A549 (cell line): ENCODE results near the gene NRXN3. TPM values are rescaled to one million over a fixed set of nuclear protein-coding genes. Genes with fewer than 3 reads are reported as not detected.

Experiments
- ATAC-seq, 2 experiments: fragments of 200-7000 bp in 1 of 2; fragments of >200 bp in 1 of 2; cut with Nextera tagmentation in 1 of 2; cut with Tn5 transposase in 1 of 2; 3 replicates each; pipeline versions ENCODE4 v1.8.0 to v1.9.1; 2018 to 2020; ENCODE audit warnings: mild to moderate bottlenecking in 1 of 2, moderate library complexity in 1 of 2
- CTCF ChIA-PET: fragments of 300-600 bp; sonication (Branson Sonifier 250); formaldehyde crosslinking; extraction: SDS; loops from one replicate; lab custom pipeline; 2021; ENCODE audit warnings: antibody characterized with exemption, inconsistent platforms; lab: Yijun Ruan, JAX
- POLR2A ChIA-PET: fragments of 350-600 bp; formaldehyde crosslinking; extraction: SDS; loops from one replicate; lab custom pipeline; 2021; ENCODE audit warnings: antibody characterized with exemption, inconsistent platforms; lab: Yijun Ruan, JAX
- DNase-seq, 2 experiments: peaks; one replicate each; pipeline versions ENCODE4 v3.0.0 to v3.0.0-alpha.2; 2011 to 2016; ENCODE audit warnings: low read depth in 1 of 2, low spot score in 1 of 2
- FAIRE-seq: peaks from 2 replicates; lab custom pipeline; 2011; peaks lifted over from hg19 to GRCh38; lab: Jason Lieb, UNC
- H3K27ac ChIP-seq, 2 experiments: fragments of >200 bp; sonication (Bioruptor Twin); formaldehyde crosslinking; 3 replicates each; pipeline ENCODE4 v1.5.1; 2016 to 2017
- H3K4me1 ChIP-seq: fragments of >200 bp; sonication (Bioruptor Twin); formaldehyde crosslinking; 3 replicates; pipeline ENCODE4 v1.6.1; 2016
- H3K4me2 ChIP-seq: fragments of >200 bp; sonication (Bioruptor Twin); formaldehyde crosslinking; 3 replicates; pipeline ENCODE4 v1.6.1; 2016
- H3K4me3 ChIP-seq: fragments of >200 bp; sonication (Bioruptor Twin); formaldehyde crosslinking; 3 replicates; pipeline ENCODE4 v1.5.1; 2016
- H3K9me3 ChIP-seq: fragments of >200 bp; sonication (Bioruptor Twin); formaldehyde crosslinking; 3 replicates; pipeline ENCODE4 v1.6.1; 2016
- CHD4 ChIP-seq: fragments of 200-600 bp; sonication (generic); IDR thresholded peaks from 2 replicates; pipeline ENCODE4 v1.6.1; 2016; ENCODE audit warnings: antibody characterized with exemption, mild to moderate bottlenecking, borderline replicate concordance
- EHF ChIP-seq: fragments of 250-450 bp; sonication (Bioruptor Pico); IDR thresholded peaks from 2 replicates; pipeline ENCODE4 v1.5.0; 2020; ENCODE audit warnings: mild to moderate bottlenecking
- FOSL2 ChIP-seq, 2 experiments: fragments of 450-650 bp in 1 of 2; fragments of >200 bp in 1 of 2; sonication (Bioruptor Twin) in 1 of 2; formaldehyde crosslinking; IDR thresholded peaks; 2 replicates each; pipeline versions ENCODE4 v1.5.0 to v1.6.1; 2016 to 2020; ENCODE audit warnings: mild to moderate bottlenecking in 1 of 2, moderate library complexity in 1 of 2
- FOXS1 ChIP-seq: fragments of 250-450 bp; sonication (Bioruptor Pico); IDR thresholded peaks from 2 replicates; pipeline ENCODE4 v1.5.0; 2020; ENCODE audit warnings: mild to moderate bottlenecking, moderate library complexity
- HDAC2 ChIP-seq: fragments of 200-600 bp; sonication (generic); IDR thresholded peaks from 2 replicates; pipeline ENCODE4 v1.6.1; 2016
- MAFK ChIP-seq: fragments of 450-650 bp; IDR thresholded peaks from 2 replicates; pipeline ENCODE4 v1.6.1; 2014; ENCODE audit not compliant: partially characterized antibody
- MAZ ChIP-seq: fragments of 150-350 bp; IDR thresholded peaks from 2 replicates; pipeline ENCODE4 v1.6.1; 2014; ENCODE audit warnings: antibody characterized with exemption, low read depth, low read length, borderline replicate concordance
- POLR2A ChIP-seq: IDR thresholded peaks from 2 replicates; pipeline ENCODE4 v1.6.1; 2012; ENCODE audit warnings: mild to moderate bottlenecking, low read length
- RCOR1 ChIP-seq: fragments of 150-350 bp; IDR thresholded peaks from 2 replicates; pipeline ENCODE4 v1.6.1; 2014; ENCODE audit warnings: antibody characterized with exemption, low read length, low read depth
- RFX5 ChIP-seq: fragments of 450-650 bp; IDR thresholded peaks from 2 replicates; pipeline ENCODE4 v1.7.1; 2014; ENCODE audit warnings: antibody characterized with exemption, mild to moderate bottlenecking, moderate library complexity
- RNF2 ChIP-seq: fragments of 200-600 bp; sonication (generic); IDR thresholded peaks from 2 replicates; pipeline ENCODE4 v1.6.1; 2016; ENCODE audit warnings: low read depth, mild to moderate bottlenecking, antibody characterized with exemption, moderate library complexity, borderline replicate concordance
- SMC3 ChIP-seq: fragments of >200 bp; sonication (Bioruptor Twin); formaldehyde crosslinking; IDR thresholded peaks from 3 replicates; pipeline ENCODE4 v1.6.1; 2018; ENCODE audit warnings: inconsistent platforms
- SREBF2 ChIP-seq: fragments of 450-650 bp; IDR thresholded peaks from 2 replicates; pipeline ENCODE4 v1.6.1; 2014; ENCODE audit warnings: mild to moderate bottlenecking, moderate library complexity
- WGBS: methylation state at CpG from one replicate; pipeline ENCODE4 v1.1.6; 2017; ENCODE audit errors: missing lambda C conversion rate; 5-methylcytosine and 5-hydroxymethylcytosine counted together
- polyA plus RNA-seq, 4 experiments: library from polyadenylated mRNA; depleted of rRNA in 3 of 4; stranded (reverse); fragments of >200 nt; fragmentation: RNase III in 1 of 4; extraction: RNeasy Plus Mini Kit Qiagen cat#74134 plus additional on column Dnase treatment in 1 of 4; gene quantifications; 2 replicates in 3 of 4; 3 replicates in 1 of 4; pipeline ENCODE4 v1.2.3, GENCODE V29; 2011 to 2017
- TF ChIP-seq, protein P1 (sequence below): IDR thresholded peaks from 2 replicates; pipeline ENCODE4 v1.6.1; 2012; ENCODE audit warnings: low read depth, borderline replicate concordance
- TF ChIP-seq, protein P2 (sequence below): IDR thresholded peaks from 2 replicates; pipeline ENCODE4 v1.6.1; 2012
- TF ChIP-seq, protein P3 (sequence below): IDR thresholded peaks from 2 replicates; pipeline ENCODE4 v1.6.1; 2012

The NRXN3 gene
- polyA plus RNA-seq, 2 of the 4 experiments (the other 2 are of a cell fraction), result 0.62 to 2.3 TPM

DNA sequence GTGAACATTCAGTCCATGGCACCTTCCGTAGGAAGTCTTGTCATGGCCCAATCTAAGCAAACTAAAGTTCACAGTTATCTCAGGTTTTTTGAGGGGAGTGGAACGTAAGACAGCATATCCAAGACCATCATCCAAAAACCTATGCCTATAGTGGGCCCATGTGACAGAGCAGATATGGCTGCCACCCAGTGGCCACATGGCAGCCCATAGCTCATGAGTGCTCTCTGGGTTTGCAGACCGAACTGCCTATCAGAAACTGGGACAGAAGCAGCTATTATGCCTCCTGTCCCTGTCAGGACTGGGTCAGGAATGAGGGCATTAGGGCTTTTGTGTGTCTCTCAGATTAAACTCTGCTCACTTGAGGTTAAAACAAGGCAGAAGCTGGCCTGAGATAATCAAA, 503.7 kb downstream of the NRXN3 start (continued):
- TF ChIP-seq RNF2 (no peak), CHD4 (no peak)
- TF ChIP-seq, protein P1, sequence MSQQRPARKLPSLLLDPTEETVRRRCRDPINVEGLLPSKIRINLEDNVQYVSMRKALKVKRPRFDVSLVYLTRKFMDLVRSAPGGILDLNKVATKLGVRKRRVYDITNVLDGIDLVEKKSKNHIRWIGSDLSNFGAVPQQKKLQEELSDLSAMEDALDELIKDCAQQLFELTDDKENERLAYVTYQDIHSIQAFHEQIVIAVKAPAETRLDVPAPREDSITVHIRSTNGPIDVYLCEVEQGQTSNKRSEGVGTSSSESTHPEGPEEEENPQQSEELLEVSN, result no peak

DNA sequence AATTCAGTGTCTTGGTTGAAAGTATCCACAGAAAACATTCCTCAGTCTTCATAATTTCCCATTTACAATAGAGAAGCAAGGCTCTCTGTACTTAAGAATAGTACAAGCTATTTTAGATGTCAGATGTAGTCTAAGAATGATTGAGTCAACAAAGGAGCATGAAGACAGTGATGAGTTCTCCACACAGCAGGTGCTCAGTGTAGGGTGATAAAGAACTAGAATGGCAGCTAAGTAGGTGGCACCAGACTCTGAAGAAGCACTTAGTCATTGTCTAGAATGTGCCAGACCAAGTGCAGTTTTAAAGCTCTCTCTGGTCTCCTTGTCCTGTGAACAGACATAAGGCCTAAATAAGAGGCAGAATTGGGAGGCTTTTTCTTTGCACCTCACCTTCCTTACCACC, 504.6 kb downstream of the NRXN3 start:
- TF ChIP-seq RCOR1 (no peak), SMC3 (no peak)
- Histone ChIP-seq H3K9me3 (no peaks in the 10 kb centered on the region), H3K27ac (no peak overlapping the region), H3K4me1 (no peaks in the 10 kb centered on the region), H3K4me3 (no peak overlapping the region), H3K4me2 (no peak overlapping the region)
- FAIRE-seq (no peak), DNase-seq (no peak), ATAC-seq (no peak)
- CTCF ChIA-PET, result no interaction called here
- POLR2A ChIA-PET, result no interaction called here

DNA sequence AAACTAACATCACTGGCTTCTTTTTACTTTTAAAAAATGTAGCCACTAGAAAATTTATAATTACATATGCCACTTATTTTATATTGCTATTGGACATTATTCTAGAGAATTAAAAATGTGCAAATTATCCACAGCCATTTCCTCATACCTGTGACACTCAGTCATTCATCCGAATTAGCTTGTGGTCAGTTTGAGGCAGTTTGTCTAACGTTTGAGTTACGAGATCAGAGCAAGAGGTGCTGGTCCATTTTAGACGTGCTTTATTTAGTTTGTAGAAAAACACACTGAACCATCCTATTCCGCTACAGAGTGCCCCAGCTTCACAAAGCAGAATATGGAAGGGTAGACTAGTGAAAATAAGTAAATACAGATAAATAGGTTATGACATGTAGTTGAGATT, 513.0 kb downstream of the NRXN3 start:
- no peak for ATAC-seq
- no peaks in the 10 kb centered on the region for H3K9me3 ChIP-seq
- no peak overlapping the region for H3K4me3 ChIP-seq
- 7% methylated on average over 5 of the region's 5 CpGs for WGBS
- ChIA-PET POLR2A (no interaction called here), CTCF (interaction anchor here (0.7 kb wide), 1 partner anchor 86 kb away, joined by 3 read pairs; no protein-coding TSS in a partner anchor)
- no peaks in the 10 kb centered on the region for H3K4me1 ChIP-seq
- TF ChIP-seq, protein P2, sequence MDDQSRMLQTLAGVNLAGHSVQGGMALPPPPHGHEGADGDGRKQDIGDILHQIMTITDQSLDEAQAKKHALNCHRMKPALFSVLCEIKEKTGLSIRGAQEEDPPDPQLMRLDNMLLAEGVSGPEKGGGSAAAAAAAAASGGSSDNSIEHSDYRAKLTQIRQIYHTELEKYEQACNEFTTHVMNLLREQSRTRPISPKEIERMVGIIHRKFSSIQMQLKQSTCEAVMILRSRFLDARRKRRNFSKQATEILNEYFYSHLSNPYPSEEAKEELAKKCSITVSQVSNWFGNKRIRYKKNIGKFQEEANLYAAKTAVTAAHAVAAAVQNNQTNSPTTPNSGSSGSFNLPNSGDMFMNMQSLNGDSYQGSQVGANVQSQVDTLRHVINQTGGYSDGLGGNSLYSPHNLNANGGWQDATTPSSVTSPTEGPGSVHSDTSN, result no peak
- TF ChIP-seq, protein P3, sequence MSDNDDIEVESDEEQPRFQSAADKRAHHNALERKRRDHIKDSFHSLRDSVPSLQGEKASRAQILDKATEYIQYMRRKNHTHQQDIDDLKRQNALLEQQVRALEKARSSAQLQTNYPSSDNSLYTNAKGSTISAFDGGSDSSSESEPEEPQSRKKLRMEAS, result no peak
- no peak for TF ChIP-seq FOXS1
- H3K4me2 ChIP-seq, result no peak overlapping the region
- DNase-seq, result no peak
- FAIRE-seq, result no peak
- H3K27ac ChIP-seq, result no peak overlapping the region

DNA sequence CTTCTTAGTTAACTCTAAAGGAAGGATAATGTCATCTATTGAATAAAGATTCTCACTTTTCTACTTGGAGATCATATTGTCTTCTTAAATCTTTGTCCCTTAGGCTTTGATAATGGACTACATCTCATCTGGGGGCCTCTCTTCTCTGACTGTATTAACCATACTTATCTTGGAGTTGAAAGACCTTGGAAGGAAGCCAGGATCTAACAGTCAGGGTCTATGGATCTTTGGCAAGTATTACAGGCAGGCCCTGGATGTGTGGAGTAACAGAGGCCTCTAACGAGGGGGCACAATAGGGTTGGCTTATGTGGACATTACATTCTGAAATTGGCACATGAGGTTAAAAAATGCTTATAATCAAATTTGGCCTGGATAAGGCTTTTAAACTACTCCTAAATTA, 513.8 kb downstream of the NRXN3 start:
- Histone ChIP-seq H3K4me2 (no peak overlapping the region), H3K27ac (no peak overlapping the region), H3K4me1 (no peaks in the 10 kb centered on the region), H3K9me3 (no peaks in the 10 kb centered on the region), H3K4me3 (no peak overlapping the region)
- ChIA-PET CTCF (no interaction called here), POLR2A (no interaction called here)
- TF ChIP-seq POLR2A (no peak), SREBF2 (no peak), RFX5 (no peak), RNF2 (no peak), HDAC2 (no peak)
- TF ChIP-seq, protein P3, result no peak
- DNase-seq, result no peak
- WGBS, result 0% methylated on average over 1 of the region's 1 CpG
- ATAC-seq, result no peak
- no peak for FAIRE-seq

DNA sequence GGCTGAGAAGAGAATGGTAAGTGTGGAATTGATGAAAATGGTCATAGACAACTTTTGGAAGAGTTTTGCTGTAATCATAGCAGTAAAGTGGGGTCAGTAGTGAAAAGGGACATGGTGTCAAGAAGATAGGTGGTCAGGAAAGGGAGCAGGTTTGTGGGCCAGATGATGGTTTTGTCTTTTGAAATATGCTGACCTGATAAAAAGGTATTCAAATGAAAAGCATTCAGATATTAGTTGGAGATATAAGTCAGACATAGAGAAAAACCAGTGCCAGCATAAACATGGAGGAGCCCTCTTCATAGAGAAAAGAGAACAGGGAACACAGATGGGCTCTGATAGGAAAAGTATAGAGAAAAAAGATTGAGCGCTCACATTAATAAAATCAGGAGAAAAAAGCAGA, 518.3 kb downstream of the NRXN3 start:
- TF ChIP-seq EHF, result no peak
- TF ChIP-seq MAFK, result peak; percentile 60
- no peak for ATAC-seq

DNA sequence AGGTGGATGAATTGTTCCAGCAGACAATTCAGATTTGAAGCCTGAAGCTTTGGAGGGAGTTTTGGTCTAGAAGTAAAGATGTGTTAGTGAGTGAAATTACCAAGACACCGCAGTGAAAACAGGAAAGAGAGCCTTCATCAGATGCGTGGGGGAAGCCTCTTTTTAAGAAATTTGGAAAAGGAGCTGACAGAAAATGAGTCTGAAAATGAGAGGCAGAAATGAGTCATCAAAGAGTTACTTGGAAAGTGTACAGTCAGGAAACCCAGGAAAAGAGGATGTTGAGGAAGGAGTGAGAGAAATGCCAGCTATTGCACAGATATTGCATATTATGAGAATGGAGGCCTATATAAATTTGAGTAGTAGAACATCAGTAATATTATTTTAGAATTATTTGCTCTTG, 520.7 kb downstream of the NRXN3 start:
- Histone ChIP-seq H3K9me3 (no peaks in the 10 kb centered on the region), H3K4me2 (no peak overlapping the region), H3K4me3 (no peak overlapping the region), H3K4me1 (no peaks in the 10 kb centered on the region), H3K27ac (no peak overlapping the region)
- TF ChIP-seq MAZ, result no peak
- TF ChIP-seq FOSL2 (IDR thresholded peaks at IDR 0.05), result no peak
- TF ChIP-seq FOSL2 (CRISPR knock-in tag; IDR thresholded peaks at IDR 0.05), result peak; percentile 29; the same call in 1 of the 2 replicates
- FAIRE-seq (no peak), DNase-seq (no peak), ATAC-seq (no peak)
- WGBS, result 2% methylated on average over 2 of the region's 2 CpGs
- CTCF ChIA-PET, result no interaction called here
- POLR2A ChIA-PET, result no interaction called here

More for the DNA sequence above, 518.3 kb downstream of the NRXN3 start:
- H3K4me1 ChIP-seq, result no peaks in the 10 kb centered on the region
- no peak for DNase-seq
- 0% methylated on average over 1 of the region's 1 CpG for WGBS
- FAIRE-seq, result no peak
- no peak overlapping the region for H3K27ac ChIP-seq
- no peak overlapping the region for H3K4me2 ChIP-seq
- ChIA-PET CTCF (no interaction called here), POLR2A (no interaction called here)
- H3K4me3 ChIP-seq, result no peak overlapping the region
- no peaks in the 10 kb centered on the region for H3K9me3 ChIP-seq
